ENCODE data around the gene DNAJB8.

DNAJB8 gene

DNA sequence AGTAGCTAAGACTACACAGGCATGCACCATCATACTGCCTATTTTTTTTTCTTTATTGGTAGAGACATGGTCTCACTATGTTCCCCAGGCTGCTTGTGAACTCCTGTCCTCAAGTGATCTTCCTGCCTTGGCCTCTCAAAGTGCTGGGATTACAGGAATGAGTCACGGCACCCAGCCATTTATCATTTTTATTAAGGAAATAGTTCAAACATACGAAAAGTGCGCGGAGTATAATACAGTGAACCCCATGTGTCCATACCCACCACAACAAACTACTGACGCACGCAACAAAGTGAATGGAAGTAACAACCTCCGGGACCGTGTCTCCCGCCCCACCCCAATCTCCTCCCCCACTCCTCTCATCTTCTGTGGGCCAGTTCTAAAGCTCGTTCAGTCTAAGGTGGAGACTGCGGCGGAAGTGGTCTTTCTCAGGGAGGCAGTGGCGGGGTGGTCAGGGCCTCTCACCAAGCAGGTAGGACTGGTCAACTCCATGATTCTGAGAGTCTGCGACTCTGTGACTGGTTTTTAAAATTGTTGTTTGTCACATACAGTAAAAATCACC is 42.1 kb downstream of the DNAJB8 start:
- no peak for DNase-seq

DNA sequence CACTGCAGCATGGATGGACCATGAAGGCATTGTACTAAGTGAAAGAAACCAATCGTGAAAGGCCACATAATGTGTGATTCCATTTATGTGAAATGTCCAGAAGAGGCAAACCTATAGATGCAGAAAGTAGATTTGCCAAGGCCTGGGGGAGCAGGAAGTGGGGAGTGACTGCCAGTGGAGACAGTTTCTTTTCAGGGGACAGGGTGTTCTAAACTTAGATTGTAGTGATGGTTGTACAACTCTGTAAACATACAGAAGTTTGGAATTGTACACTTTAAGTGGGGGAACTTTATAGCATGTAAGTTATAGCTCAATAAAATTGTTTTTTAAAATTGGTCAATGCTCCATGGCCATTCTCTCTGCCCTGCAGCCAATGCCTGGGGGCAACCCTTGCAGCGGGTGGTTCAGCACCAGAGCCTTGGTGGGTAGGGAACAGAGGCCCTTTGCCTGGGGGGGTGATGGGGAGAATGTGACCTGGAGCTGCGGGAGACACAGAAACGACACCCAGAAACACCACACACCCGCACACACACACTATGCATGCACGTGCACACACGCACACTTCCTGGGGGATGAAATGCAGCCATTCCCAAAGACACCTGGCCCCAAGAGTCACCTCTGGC is 43.1 kb downstream of the DNAJB8 start:
- no peak for DNase-seq

DNA sequence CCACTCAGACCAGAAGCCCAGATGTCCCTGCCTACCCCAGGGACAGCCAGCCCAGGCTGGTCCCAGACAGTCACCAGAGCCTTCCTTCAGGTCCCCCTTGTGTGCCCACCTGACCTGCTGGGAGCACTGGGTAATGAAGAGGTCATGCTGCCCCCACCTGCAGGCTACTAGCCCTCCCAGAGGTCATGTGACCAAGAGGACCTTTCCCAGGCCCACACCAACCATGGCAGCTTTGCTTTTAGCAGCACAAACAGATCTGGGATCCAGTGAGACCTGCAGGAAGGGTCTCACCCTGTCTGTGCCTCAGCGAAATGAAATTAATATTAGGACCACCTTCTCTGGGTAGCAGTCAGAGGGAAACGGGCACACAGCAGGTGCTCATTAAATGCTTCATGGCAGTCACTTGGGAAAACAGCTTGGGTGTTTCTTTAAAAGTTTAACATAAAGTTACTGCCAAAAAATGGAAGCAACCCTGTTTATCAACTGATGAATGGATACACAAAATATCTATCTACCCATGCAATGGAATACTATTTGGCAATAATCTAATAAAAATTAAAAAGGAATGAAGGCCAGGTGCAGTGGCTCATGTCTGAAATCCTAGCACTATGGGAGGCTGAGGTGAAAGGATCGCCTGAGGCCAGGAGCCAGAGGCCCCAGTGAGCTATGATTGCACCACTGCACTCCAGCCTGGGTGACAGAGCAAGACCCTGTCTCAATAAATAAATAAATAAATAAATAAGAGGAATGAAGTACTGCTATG is 43.7 kb downstream of the DNAJB8 start:
- DNase-seq = no peak

DNA sequence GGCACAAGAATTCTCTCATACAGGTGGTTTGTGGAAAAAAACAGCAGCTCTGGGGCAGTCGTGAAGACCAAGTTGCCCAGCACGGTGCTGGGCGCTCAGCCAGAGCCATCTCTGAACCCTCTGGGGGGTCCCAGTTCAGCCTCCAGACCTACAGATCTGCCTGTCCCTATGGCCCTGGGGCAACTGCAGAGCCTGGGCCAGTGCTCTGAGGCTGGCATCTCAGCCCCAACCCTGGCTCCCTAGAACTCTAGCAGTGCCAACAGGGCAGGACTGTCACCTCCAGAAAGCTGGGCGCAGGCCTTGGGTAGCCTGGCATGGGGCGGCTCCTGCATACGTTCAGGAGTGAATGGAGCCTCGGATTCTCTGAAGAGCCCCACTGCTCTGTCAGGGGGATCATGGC is 44.7 kb downstream of the DNAJB8 start:
- no peak for DNase-seq

DNA sequence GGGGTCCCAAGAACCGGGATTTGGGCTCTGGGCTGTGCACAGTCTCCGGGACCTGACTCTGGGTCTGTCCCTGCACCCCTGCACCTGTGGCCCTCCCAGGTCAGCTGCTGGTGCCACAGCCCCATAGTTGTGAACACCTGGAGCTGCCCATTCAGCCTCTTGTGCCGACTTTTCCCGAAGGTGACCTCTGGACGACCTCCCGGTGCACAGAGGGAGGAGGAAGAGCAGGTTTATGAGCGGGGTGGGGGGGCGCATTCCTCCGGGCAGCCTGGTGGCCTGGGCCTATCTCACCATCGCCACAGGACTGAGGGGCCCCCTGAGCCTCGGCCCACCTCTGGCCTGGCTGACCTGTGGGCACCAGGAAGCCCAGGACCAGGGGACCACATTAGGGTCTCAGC is 45.3 kb downstream of the DNAJB8 start:
- no peak for DNase-seq

DNA sequence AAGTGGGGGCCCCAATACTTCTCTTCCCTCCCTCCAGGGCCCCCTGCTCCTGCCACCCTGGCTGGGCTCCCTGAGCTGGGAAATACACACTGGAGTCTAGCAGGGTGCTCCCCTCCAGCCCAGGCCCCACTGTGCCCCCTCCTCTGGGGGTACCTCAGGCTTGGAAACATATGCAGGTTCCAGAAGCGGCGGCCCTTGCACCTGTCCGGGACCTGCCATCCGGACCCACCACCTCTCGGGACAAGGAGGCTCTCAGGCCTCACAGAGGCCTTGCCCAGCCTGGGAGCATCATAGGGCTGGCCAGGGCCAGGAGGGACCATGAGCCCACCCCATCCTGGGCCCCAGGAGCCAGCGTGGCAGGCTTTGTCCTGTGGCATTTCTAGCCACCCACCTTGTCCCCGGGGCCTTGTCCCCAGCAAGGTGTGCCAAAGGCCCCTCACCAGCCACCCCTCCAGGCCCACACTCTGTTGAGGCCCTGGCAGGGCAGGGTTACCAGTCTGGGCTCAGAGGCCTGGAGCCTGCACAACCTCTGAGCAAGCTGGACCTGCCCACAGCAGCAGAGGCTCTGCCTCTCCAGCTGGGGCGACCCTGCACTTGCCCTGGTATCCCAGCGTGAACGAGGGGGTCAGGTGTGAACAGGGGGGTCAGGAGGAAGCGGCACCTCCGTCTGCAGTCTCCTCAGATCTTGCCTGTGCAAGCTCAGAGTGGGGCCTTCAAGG is 45.8 kb downstream of the DNAJB8 start:
- no peak for DNase-seq

DNA sequence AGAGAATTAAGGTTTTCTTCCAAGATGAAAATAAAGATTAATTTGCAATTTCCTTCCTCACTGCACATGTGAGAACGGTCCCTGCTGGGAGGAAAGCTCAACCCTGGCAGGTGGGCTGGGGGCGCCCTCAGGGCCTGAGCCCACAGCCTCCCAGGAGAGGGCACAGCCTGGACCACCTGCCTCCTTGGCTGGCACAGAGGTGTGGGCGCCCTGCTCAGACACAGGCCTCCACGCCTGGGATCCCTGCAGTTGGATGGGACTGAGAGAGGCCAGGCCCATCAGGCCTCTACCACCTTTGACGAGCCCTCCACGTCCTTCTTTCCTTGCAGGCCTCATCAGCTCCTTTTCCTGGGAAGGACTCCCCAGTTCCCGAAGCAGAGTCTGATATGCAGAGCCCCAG is 46.4 kb downstream of the DNAJB8 start:
- DNase-seq = no peak

DNA sequence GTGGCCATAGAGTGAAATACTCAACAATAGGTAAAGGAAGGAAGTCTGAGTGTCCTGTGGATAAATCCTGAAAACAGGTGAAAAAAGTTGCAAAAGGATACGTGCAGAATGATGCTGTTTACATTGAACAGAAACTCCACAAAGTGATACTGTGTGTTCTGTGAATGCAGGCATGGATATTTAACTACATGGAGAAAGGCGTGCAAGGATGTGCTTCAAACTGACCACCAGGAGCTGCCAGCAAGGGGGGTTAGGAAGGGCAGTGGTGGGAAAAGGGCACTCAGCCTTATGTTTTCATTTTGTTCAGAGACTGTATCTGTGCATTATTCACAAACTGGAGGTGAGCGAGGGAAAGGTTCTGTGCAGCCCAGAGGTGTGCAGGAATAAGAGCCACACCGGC is 47.4 kb downstream of the DNAJB8 start:
- DNase-seq = no peak

DNA sequence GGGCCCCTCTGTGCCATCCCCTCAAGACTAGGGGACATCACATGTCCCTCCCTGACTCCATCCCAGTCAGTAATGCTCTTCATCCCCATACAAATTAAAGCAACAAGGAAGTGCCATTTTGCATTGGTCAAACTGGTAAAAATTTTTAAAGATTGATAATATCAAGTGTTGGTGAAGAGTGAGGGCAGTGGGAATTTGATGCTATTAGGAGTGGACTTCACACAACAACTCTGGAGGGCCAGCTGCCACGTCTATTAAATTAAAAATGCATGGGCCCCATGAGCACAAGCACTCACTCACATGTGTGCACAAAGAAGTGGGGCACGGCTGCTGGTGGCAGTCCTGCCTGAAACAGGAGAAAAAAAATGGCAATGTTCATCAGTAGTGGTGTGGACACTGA is 47.8 kb downstream of the DNAJB8 start:
- DNase-seq = no peak

DNA sequence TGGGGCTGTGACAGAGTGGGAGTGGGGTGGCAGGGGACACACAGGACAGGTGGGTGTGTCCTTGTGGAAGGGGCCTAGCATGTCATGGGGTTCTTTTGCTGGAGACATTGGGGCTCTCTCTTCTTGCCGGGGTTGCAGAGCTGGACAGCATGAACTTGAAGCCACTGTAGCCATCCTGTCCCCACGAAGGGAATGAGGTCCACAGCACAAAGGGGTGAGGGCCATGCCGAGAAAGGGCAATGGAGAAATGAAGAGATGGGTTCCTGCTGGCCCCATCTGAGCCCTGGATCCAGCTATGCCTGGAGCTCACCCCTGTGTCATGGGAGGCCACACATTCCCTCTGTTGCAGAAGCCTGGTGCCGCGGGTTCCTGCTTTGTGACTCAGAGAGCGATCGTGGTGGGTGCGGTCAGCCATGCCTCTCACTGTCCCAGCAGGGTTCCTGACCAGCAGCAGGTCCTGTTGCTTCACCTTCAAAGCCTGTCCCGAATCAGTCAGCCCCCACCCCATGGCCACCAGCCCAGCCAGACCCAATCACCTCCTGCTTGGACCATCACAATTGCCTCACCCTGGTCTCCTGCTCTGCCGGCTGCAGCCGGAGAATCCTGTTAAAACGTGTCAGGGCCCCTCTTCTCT is 50.0 kb downstream of the DNAJB8 start:
- no peak for DNase-seq

DNA sequence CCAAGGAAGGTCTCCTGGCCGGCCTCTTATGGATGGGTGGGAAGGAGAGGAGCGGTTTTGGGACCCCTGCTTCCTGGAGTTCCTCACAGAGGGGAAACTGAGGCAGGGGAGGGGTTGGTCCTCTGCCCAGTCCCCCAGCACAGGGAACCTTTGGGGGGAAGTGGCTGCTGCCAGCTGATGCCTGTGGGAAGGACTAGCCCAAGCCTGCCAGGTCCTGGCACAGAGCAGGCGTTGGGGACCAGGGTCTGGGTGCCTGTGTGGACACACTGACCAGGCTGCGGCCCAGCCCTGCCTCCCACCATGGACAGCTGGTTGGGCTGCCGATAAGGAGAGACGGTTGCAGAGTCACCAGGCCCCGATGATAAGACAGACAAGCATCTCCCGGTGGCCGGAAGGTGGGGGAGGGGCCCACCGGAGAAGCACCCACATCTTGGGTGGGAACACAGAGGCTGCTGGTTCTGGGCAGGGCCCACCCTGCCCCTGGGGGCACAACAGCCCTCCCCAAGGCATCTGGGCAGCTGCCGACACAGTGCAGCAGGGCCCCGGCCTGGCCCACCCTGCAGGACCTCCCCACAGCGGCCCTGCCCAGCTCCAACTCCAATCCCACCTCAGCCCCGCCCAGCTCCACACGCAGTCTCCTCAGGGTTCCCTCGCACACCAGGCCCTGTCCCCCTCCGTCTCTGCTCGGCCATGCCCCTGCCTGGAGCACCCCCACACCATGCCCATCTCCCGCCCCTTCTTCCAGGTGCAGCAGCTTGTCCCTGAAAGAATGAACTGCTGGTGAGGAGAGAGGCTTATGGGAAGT is 50.7 kb downstream of the DNAJB8 start:
- DNase-seq = no peak

DNA sequence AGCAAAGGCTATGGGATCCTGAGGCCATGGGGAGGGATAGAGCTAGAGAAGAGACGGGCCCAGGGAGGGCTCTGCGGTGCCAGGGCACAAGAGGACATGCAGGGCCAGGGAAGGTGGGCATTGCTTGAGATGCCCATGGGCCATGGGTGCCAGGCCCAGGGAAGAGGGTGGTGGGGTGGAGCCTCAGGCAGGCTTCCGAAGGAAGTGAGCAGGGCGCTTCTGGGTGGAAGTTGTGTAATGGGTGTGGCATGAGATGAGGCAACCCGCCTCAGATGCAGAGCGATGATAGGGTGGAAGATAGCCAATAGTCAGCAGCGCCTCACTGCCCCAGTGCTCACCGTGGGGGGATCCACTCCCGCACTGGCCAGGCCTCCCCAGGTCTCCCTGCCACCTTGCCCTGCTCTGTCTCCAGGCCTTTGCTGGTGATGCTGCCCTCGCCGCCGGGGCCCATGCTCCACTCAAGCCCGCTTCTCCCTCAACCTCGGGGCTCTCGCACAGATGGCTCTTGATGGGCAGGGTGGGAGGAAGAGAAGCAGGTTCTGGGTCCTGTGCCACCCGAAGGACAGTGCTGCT is 51.4 kb downstream of the DNAJB8 start:
- no peak for DNase-seq

DNA sequence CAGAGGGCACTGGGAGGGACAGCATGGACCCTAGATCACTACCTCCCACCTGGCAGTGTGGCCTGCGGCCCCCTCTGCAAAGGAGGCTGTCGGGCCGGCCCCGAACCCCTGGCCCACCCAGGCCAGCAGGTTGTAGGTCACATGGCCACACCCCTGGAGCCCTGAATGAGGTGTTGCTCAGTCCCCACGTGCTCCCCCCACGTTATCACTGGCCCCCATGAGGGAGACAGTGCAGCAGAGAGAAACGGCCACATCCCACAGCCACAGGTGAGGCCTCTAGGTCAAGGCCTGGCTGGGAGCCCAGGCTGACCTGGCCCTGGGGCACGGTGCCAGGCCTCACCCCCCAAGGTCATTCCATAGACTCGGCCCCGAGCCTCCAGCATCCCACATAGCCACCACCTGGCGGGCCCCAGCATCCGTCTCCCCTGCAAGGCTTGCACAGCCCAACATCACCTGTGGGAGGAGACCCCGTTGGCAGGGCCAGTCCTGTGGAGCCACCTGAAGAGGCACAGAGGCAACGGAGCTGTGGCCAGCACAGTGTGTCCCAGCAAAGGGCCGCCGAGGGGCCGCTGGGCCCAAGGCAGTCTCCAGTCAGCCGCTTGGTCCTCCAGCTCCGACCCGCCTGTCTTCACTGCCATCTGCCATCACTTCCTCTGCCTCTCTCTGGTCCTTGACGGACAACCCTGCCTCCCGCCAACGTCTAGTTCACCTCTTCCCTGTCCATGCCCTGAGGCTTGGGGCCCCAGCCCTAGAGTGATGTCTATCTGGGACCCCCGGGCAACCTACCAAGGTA is 53.1 kb downstream of the DNAJB8 start:
- DNase-seq = no peak

DNA sequence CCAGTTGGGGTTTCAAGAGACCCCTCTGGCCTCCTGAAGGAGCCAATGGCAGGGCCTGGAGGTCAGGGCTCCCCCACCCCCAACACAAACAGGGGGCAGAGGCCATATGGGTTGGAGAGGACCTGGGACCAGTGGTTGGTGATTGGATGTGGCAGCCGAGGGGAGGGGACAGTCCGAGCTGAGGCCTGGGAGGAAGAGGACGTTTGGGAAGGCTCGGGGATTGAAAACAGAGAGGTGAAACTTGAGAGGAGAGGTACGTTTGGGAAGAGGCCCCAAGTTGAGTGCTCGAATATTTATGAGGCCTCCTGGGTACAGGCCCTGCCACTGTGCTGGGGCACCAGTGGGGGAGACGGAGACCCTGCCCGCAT is 53.7 kb downstream of the DNAJB8 start:
- no peak for DNase-seq
